Fibroblast of mammary gland (primary cell): ENCODE measurements around the gene HSPB2.
A peak's percentile ranks its signal among the peaks of the same experiment; 100 is the strongest.

ENCODE experiments used
- DNase-seq: peaks from one replicate; pipeline ENCODE4 v3.0.0-alpha.2; 2010; ENCODE audit warnings: low read depth
- H3K4me3 ChIP-seq: 2 replicates; pipeline ENCODE4 v1.5.1; 2011; ENCODE audit warnings: low read depth, mild to moderate bottlenecking, low read length, moderate library complexity; ENCODE audit not compliant: control insufficient read depth
- TF ChIP-seq, protein P1 (sequence below): conservative IDR thresholded peaks from 2 replicates; pipeline ENCODE4 v1.5.1; 2011; ENCODE audit warnings: low read depth, low read length, inconsistent platforms; ENCODE audit not compliant: control insufficient read depth, insufficient read depth

HSPB2 gene

DNA sequence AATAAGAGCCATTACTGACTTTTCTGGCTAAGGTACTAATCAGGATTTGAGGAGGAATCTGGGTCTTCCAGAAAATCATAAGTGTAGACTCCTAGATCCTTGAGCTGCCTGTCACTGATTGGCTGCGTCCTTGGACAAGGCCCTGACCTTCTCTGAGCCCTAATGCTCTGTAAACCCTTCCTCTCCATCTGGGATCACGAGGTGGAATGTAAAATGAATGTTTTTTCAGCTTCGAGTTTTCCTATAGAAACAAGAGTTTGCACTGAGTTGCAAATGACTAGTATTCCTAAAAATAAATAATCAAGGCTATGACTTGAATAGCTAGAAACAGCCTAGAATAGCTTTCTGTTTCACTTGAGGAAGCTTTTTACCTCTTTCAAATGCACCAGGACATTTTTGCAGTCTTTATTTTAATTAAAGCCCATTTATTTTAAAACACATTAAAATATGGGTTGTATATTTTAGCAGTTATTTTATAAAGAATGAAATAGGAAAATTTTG lies 23.6 kb downstream of the HSPB2 start:
- DNase-seq, result no peak
- peak overlapping the region; percentile 56 for H3K4me3 ChIP-seq
- TF ChIP-seq, protein P1, sequence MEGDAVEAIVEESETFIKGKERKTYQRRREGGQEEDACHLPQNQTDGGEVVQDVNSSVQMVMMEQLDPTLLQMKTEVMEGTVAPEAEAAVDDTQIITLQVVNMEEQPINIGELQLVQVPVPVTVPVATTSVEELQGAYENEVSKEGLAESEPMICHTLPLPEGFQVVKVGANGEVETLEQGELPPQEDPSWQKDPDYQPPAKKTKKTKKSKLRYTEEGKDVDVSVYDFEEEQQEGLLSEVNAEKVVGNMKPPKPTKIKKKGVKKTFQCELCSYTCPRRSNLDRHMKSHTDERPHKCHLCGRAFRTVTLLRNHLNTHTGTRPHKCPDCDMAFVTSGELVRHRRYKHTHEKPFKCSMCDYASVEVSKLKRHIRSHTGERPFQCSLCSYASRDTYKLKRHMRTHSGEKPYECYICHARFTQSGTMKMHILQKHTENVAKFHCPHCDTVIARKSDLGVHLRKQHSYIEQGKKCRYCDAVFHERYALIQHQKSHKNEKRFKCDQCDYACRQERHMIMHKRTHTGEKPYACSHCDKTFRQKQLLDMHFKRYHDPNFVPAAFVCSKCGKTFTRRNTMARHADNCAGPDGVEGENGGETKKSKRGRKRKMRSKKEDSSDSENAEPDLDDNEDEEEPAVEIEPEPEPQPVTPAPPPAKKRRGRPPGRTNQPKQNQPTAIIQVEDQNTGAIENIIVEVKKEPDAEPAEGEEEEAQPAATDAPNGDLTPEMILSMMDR, result no peak

DNA sequence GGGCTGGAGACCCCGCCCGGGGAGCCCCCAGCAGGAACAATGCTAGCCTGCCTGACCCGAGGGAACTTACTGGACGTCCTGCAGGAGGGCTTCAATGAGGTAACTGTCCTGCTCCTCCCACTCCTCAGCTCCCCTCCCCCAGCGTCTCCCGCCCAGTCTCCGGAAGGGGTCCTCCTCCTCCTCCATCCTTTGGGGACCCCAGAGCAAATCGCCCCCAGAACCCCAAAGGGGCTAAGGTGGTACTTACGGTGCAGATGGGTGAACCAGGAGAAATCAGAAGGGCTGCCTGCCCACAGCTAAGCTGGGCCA lies 24.9 kb downstream of the HSPB2 start:
- DNase-seq, result no peak
- H3K4me3 ChIP-seq, result peak overlapping the region; percentile 56
- TF ChIP-seq, protein P1, result no peak

DNA sequence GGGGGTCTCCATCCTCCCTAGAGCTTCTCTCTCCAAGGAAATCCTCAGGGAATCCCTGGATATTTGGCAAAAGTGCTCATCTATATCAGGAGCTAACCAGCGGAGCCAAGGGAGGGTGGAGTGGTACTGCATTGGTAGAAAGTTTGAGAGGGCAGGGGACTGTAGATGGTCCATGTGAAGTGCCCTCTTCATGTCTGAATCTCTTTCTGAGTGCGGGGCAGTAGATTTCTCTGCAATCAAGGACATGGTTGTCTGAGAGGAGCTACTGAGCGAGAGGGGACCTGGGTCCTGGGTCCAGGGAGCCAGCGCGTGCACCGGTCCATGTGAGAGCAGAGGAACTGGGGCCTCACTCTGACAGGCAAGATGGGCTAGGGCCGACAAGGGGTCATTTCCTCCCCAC lies 25.3 kb downstream of the HSPB2 start:
- H3K4me3 ChIP-seq, result peak overlapping the region; percentile 56
- DNase-seq, result no peak
- TF ChIP-seq, protein P1, result no peak

DNA sequence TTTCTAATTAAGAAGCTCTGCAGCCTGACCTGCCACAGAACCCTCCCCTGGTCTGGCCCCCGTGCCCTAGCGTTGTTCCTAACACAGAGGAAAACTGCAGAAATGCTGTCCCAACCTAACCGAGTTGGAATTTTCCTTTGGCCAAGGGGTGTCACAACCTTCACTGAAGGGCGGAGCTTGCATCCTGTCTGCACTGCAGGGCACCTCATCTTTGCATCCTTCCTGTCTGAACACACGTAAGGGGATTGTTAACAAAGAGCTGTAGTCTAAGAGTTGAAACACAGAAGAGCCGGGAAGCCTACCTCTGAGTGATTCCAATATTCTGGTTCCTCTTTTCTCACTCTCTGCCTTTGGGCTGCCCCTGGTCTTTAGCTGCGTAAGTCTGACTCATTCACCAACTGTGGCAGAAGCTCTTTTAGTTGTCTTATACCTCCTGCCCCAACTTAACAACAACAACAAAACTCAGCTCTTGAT lies 26.2 kb downstream of the HSPB2 start:
- TF ChIP-seq, protein P1, result no peak
- peak; percentile 83 for DNase-seq

DNA sequence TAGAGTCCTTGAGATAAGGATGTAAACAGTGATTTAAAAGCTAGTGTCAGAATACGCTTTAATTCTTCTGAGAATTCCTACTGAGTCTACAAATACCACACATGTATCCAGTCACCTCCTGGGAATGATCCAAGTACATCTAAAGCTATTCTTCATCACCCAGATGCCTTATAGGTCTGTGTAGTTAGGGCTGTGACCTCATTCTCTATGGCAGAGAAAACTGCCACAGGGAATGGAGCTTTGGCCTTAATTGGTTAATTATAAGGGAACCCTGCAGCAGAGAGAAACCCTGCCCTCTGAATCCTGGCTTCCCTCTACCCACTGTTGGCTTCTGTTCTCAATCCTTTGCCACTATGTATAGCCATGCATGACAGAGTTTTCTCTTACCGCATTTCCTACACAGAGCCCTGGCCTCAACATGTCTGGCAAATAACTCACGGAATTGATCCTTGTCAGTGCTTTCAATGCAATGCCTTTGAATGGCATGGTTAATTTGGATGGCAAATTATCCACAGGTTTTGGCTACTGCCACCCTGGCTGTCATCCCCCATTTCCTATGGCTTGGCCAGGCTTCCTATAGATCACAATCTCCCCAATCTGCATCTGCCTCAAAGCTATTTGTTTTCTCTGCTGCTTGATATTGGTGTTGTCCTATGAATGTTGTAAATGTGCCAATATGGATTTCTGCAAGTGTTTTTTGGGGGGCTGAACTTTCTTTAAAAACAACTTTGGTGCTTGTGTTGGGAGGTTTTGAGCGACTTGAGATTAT lies 27.5 kb downstream of the HSPB2 start:
- peak; percentile 96 for DNase-seq
- no peak overlapping the region for H3K4me3 ChIP-seq
- TF ChIP-seq, protein P1, result no peak

More for the DNA sequence above, 26.2 kb downstream of the HSPB2 start:
- peak overlapping the region; percentile 56 for H3K4me3 ChIP-seq

DNA sequence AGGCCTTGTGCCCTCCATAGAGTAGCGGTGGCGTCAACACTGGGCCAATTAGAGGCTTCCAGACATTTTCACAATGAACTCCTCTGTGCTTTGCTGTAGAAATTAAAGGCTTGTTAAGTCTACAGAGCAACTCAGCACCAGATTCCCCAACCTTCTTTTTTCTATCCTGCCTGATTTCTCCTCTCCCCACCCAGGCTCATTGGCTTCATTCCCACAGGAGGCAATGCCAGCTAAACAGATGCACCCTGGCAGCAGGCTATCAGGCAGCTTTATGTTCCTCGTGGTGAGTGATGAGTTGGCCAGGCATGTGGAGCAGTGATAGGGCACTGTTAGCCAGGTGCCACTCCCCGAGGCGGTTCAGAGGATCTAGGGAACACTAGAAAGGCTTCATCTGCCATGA lies 29.4 kb downstream of the HSPB2 start:
- no peak for DNase-seq
- TF ChIP-seq, protein P1, result no peak
- no peak overlapping the region for H3K4me3 ChIP-seq
